ENCODE results near the gene LTB. TPM values are rescaled to one million over a fixed set of nuclear protein-coding genes. Genes with fewer than 3 reads are reported as not detected.
"Not testable (repeated sequence)": the region's sequence is repeated elsewhere in the genome, so short reads cannot be mapped to it uniquely, and the experiment has no call there.

The LTB gene
- total RNA-seq, 1 donor from 2014 or later: 0.25 TPM

DNA sequence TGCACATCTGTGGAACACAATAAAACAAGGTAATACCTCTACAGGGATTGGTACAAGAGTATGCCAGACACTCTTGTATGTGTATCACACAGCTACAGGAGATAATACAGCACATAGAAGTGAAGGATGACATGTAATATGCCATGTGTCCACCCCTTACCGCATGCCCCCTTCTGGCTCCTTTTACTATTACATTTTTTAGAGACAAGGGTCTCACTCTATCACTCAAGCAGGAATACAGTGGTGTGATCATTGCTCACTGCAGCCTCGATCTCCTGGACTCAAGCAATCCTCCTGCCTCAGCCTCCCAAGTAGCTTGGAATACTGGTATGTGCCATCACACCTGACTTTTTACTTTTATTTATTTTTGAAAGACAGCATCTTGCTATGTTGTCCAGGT lies 14.8 kb upstream of the LTB start:
- Histone ChIP-seq H3K4me1 (no peaks in the 10 kb centered on the region), H3K4me3 (no peak overlapping the region), H3K27ac (replicated peaks) (no peak overlapping the region), H3K36me3 (no peaks in the 10 kb centered on the region), H3K27me3 (ENCODE audit: low read depth) (no peaks in the 10 kb centered on the region), H3K9me3 (replicated peaks) (no peaks in the 10 kb centered on the region)
- DNase-seq: no peak
- TF ChIP-seq, protein P1, sequence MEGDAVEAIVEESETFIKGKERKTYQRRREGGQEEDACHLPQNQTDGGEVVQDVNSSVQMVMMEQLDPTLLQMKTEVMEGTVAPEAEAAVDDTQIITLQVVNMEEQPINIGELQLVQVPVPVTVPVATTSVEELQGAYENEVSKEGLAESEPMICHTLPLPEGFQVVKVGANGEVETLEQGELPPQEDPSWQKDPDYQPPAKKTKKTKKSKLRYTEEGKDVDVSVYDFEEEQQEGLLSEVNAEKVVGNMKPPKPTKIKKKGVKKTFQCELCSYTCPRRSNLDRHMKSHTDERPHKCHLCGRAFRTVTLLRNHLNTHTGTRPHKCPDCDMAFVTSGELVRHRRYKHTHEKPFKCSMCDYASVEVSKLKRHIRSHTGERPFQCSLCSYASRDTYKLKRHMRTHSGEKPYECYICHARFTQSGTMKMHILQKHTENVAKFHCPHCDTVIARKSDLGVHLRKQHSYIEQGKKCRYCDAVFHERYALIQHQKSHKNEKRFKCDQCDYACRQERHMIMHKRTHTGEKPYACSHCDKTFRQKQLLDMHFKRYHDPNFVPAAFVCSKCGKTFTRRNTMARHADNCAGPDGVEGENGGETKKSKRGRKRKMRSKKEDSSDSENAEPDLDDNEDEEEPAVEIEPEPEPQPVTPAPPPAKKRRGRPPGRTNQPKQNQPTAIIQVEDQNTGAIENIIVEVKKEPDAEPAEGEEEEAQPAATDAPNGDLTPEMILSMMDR (IDR thresholded peaks at IDR 0.05; ENCODE audit: borderline replicate concordance): peak; percentile 50
- intact Hi-C loops (cut with micrococcal nuclease): no loop called here

DNA sequence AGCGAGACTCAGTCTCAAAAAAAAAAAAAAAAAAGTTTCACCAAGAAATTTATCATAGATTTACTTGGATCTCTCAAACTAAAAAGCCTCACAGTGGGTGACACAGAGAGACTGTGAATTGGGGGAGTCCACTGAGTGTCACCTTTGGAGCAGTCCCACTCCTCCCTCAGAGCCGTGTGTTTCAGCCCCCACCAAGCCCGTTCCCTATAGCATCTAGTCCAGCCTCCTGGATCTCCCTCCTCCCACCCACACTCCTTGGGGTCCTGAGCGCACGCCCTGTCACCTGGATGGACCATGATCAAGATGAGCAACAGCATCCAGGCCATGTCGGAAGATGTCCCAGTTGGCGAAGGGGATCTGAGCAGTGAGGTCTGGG lies 10.2 kb upstream of the LTB start:
- TF ChIP-seq, protein P1 (IDR thresholded peaks at IDR 0.05; ENCODE audit: borderline replicate concordance): no peak
- no peak for DNase-seq
- Histone ChIP-seq H3K36me3 (no peaks in the 10 kb centered on the region), H3K9me3 (replicated peaks) (no peaks in the 10 kb centered on the region), H3K27me3 (ENCODE audit: low read depth) (no peaks in the 10 kb centered on the region), H3K4me1 (no peaks in the 10 kb centered on the region), H3K4me3 (no peak overlapping the region), H3K27ac (replicated peaks) (no peak overlapping the region)
- intact Hi-C loops (cut with micrococcal nuclease): no loop called here

DNA sequence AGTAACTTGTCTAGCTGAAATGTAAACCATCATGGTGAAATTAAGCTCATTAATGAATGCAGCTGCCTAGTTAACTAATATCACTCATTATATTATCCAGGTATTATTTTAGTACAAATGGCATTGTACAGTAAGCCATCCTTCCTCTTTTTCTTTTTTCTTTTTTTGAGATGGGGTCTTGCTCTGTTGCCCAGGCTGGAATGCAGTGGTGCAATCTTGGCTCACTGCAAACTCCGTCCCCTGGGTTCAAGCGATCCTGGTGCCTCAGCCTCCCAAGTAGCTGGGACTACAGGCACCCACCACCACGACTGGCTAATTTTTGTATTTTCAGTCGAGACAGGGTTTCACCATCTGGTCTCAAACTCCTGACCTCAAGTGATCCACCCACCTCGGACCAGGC lies 8.5 kb upstream of the LTB start:
- H3K4me1 ChIP-seq; intact Hi-C loops (cut with micrococcal nuclease); DNase-seq; H3K27ac ChIP-seq (replicated peaks); H3K4me3 ChIP-seq; H3K36me3 ChIP-seq; H3K27me3 ChIP-seq (ENCODE audit: low read depth); H3K9me3 ChIP-seq (replicated peaks): not testable (repeated sequence)

DNA sequence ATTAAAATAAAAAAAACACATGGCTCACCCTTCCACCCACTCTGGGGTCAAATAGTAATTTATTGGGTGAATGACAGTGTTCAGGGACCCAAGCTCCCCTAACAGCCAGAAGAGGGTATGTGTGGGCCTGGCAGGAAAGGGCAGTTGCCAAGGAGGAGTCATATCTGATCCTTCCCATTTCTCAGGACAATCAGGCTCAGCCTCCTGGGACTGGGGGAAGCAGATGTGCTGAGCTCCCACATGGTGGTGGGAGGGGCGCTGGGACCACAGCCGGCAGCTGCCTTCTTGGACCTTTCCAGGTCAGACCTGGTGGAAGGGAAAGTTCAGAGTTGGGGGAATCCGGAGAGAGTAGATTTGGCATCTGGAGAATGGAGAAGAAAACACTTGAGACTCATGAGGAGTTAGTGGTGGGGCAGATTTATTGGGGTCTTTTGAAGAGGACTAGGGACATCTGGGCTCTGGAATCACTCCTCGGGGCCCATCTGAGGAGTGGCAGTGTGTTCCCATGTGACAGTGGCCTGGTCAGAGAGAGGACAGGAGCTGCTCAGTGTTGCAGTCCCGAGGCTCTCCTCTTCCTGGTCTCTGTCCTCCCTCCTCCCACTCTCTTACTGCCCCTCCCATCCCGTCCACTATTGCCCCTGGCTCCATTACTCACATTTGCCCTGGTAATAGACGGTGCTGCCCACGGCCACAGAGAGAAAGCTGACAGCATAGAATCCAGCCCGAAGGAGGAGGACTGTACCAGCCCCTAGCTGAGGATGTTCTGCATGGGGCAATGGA lies 6.8 kb upstream of the LTB start:
- intact Hi-C loops (cut with micrococcal nuclease): no loop called here

DNA sequence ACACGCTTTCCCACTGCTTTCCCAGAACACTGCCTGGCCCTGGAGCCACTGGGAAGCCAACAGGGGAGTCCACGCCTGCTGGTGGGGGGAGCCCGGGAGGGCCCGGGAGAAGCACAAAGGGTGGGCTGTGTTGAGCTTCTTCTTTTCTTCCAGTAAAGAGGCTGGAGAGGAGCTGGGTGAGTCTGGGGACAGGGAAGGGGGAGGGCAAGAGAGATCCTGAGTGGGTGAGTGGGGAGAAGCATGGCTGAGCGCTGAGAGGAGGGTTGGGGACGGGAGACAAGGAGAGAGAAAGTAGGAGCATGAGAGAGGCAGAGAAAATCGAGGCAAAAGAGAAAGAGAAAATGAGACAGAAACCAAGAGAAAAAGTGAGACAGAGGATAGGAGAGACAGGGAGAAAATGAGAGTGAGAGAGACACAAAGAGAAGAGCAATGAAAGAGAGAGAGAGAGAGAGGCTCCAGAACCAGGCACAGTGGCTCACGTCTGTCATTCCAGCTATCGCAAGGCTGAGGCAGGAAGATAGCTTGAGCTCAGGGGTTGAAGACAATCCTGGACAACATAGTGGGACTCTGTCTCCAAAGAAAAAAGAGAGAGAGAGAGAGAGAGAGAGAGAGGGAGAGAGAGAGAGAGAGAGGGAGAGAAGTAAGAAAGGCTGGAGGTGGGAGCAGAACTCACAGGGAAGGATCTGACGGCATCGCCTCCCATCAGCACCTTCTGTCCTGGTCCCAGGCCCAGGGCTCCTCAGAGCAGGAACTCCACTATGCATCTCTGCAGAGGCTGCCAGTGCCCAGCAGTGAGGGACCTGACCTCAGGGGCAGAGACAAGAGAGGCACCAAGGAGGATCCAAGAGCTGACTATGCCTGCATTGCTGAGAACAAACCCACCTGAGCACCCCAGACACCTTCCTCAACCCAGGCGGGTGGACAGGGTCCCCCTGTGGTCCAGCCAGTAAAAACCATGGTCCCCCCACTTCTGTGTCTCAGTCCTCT lies 5.9 kb upstream of the LTB start:
- DNase-seq: no peak
- peak overlapping the region; percentile 49 for H3K27ac ChIP-seq (replicated peaks)
- no peaks in the 10 kb centered on the region for H3K36me3 ChIP-seq
- TF ChIP-seq, protein P1 (IDR thresholded peaks at IDR 0.05; ENCODE audit: borderline replicate concordance): no peak
- no peaks in the 10 kb centered on the region for H3K27me3 ChIP-seq (ENCODE audit: low read depth)
- intact Hi-C loops (cut with micrococcal nuclease): no loop called here
- H3K9me3 ChIP-seq (replicated peaks): no peaks in the 10 kb centered on the region
- peaks cover 3% of the 10 kb centered on the region for H3K4me1 ChIP-seq
- H3K4me3 ChIP-seq: peak overlapping the region; percentile 29

More for the DNA sequence above, 6.8 kb upstream of the LTB start:
- Histone ChIP-seq H3K27ac (replicated peaks) (no peak overlapping the region), H3K9me3 (replicated peaks) (no peaks in the 10 kb centered on the region), H3K4me3 (no peak overlapping the region), H3K4me1 (peaks cover 3% of the 10 kb centered on the region), H3K36me3 (no peaks in the 10 kb centered on the region), H3K27me3 (ENCODE audit: low read depth) (no peaks in the 10 kb centered on the region)
- DNase-seq: no peak
- TF ChIP-seq, protein P1 (IDR thresholded peaks at IDR 0.05; ENCODE audit: borderline replicate concordance): no peak

Data from left ventricle myocardium inferior (tissue), 1 donor.